ENCODE results near the gene MOXD1. TPM values are rescaled to one million over a fixed set of nuclear protein-coding genes. Genes with fewer than 3 reads are reported as not detected.

The MOXD1 gene
- total RNA-seq, 1 donor from 2014 or later = 14.2 TPM

DNA sequence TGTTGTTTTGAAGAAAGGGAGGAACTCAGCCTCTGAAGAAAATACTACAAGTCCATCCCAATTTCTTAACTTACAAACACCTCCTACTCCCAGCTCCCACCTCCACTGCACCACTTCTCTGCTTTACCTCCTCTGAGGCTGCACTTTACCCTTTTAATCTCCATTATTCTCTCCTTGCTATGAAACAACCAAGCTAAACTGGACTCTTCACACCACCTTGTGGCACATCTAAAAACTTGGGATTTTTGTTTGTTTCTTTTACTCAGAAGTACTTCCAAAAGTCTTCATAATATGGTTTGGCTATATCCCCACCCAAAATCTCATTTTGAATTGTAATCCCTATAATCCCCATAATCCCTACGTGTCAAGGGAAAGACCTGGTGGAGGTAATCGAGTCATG is 142.2 kb downstream of the MOXD1 start:
- intact Hi-C loops (cut with DNase I) = no loop called here
- ATAC-seq (no peak), DNase-seq (ENCODE audit: low spot score) (no peak)

DNA sequence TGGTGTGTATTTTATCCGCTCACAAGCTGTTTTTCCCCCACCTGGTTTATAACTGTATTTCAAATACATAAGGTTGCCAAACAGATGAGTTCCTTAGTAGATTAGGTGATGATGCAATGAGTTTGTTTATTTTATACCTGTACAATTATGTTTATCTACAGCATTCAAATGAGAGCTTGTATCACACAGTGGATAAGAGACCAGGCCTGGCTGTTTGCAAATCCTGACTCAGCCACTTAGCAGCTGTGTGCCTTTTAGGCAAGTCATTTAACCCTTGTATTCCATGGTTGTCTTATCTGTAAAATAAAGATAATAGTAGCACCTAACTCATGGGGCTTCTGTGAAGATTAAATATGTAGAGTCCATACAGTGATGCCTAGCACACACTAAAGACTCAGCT is 143.7 kb downstream of the MOXD1 start:
- DNase-seq (ENCODE audit: low spot score) (no peak), ATAC-seq (no peak)
- intact Hi-C loops (cut with DNase I) = no loop called here

DNA sequence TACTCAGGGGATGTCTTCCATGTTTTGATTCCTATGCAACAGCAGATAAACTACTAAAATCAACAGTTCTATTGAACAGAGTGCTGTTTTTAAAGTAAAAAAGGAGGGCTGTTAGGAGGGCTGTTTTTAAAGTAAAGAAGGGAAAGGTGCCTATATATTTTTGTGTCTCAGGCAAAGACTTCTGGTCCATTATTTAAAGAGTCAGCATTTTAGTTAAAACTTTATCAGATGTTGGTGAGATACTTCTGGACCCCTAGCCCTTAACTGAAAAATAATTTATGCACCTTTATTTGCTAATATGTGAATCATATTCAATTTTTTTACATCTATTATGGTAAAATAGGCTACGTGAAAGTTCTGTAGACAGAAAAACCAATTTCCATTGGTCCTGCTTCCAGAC is 144.8 kb downstream of the MOXD1 start:
- no peak for ATAC-seq
- intact Hi-C loops (cut with DNase I) = no loop called here
- no peak for DNase-seq (ENCODE audit: low spot score)

DNA sequence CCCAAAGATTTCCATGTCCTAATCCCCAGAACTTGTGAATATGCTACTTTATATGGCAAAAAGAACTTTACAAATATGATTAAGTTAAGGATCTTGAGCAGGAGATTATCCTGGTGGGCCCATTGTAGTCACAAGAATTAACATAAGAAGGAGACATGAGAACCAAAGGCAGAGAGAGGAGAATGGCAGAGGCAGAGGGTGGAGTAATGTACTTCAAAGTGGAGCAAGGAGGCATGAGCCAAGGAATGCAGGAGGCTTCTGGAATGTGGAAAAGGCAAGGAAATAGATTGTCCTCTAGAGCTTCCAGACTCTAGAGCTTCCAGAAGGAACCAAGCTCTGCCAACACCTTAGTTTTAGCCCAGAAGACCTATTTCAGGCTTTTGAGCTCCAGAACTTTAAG is 147.4 kb downstream of the MOXD1 start:
- intact Hi-C loops (cut with DNase I) = no loop called here
- no peak for DNase-seq (ENCODE audit: low spot score)
- ATAC-seq = no peak

DNA sequence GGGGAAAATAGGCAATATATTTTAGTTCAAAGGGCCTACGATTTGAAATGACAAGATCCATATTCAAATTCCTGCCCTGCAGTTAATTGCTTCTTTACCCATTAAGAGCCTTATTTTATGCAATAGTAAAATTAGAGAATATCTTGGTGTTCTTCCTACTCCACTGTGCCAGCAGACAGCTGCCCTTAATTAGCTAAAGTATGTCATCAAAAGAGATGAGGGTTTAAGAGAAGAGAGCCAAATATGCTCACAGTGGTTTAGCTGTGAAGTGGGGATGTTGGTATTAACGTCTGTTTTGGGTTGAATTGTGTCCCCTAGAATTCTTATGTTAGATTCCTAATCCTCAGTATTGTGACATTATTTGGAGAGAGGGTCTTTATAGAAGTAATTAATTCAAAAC is 148.1 kb downstream of the MOXD1 start:
- ATAC-seq (no peak), DNase-seq (ENCODE audit: low spot score) (no peak)
- intact Hi-C loops (cut with DNase I) = no loop called here

DNA sequence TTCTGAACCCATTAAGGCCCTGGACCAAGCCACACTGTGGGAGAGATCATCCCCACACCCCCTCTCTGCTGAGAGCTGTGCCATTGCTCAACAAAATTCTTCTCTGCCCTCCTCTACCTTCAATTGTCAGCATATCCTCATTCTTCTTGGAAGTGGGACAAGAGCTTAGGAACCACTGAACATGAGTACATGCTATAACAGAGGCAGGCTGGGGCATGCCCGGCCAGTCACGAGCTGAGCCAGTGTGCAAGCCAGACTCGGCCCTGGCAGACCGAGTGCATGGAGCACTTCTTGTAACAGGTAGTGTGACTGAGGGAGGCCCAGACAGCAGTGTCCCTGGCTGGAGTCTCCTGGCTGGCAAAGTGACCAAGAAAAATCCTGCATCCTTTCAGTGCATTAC is 149.2 kb downstream of the MOXD1 start:
- no peak for ATAC-seq
- no peak for DNase-seq (ENCODE audit: low spot score)
- intact Hi-C loops (cut with DNase I) = no loop called here

DNA sequence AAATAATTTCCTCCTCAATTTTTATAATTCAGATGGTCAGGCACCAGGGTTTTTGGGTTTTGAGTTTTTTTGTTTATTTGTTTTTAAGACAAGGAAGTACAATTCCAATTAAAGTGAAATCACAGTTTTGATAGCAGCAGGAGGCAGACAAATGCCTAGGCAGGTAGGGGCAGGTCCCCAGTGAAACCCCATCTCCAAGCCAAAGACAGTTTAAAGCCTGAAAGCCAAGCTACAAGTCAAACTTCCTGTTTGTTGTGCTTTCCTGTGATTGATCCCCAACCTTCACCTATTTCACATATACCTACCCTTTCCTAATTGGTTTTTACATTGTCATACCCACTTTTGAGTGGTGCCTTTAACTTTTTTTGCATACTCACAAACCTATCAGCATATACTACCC is 149.6 kb downstream of the MOXD1 start:
- no peak for ATAC-seq
- intact Hi-C loops (cut with DNase I) = no loop called here
- no peak for DNase-seq (ENCODE audit: low spot score)

DNA sequence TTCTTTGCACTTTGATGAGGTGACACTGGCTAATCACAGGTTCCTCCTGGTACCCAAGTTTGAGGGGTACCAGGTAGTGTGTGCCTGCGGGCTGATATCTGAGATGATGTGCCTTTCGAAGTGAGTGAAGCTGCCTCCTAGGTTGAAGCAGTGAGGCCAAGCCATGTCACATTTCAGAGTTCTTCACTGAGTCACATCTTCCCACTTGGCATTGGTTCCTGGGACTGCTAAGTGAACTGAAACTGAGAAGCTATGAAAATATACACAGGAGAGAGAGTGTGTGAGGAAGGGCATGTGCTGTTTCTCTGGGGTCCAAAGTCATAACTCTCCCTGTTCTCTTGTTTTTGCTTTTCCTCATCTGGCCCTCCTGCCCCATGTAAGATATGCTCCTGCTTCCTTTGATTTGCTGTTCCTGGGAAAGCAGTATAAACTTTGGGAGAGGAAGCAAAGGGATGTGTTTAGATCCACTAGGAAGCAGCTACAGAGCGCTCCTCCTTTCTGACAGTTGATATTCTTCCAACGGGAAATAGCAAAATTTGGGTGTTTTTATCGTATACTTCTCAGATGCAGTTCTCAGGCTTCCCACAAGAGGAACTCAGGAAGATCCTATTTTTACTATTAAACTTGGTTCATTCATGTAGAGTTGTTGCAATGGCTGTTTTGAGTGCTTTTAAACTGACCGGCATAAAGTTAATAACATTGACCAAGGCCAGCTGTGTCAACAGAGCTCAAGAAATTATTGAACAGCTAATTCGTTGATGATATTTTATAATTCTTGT is 153.7 kb downstream of the MOXD1 start:
- no peak for ATAC-seq
- DNase-seq (ENCODE audit: low spot score) = no peak

DNA sequence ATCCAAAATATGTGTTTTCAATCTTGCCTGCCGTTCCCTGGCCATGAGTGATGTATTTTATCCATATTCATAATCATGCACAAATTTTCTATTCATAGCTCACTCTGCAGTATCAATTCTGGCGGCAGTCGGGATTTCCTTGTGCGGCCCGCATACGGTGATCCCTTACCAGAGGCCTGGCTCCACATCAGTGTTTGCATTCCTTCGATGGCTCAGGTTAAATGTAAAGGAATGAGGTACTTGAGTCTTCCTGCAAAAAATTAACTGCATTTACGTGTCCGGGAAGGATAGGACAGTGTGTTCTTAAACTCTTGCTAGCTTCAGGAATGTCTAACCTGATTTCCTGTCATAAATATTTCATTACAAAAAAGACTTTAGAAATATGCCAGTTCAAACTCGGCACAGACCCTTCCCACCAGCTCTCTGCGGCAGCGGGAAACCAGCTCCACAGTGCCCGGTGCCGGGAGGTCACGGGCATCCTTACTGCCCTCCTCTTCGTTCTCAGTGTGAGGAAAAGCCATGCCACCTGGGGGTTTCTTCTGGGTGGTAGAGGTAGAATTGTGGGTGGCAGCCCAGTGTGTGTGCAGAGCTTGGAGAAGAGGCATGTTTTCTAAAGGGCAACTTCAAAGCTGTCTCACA is 154.5 kb downstream of the MOXD1 start:
- ATAC-seq = no peak
- intact Hi-C loops (cut with DNase I) = no loop called here
- DNase-seq (ENCODE audit: low spot score) = no peak

More for the DNA sequence above, 153.7 kb downstream of the MOXD1 start:
- intact Hi-C loops (cut with DNase I) = no loop called here

DNA sequence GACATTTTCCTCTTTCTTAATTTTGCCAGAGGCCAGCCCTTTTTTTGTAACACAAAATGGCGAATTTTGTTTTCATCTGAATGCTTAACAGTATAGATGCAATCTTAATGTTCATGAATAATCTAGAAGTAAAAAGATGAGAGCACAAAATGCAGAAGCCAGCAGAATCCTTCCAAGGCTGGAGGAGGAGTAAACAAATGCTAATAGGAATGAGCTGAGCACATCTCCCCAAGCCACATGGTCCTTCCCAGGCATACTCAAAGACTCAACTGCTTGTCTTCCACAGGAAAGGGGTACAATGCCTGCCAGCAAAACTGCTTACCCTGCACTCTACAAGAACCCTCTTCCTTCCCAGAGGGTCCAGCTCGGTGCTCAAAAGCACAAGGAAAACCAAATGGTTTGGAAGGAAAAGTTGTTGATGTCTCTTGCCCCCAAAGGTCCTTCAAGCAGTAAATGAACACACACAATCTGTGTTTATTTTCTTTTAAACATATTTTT is 155.1 kb downstream of the MOXD1 start:
- intact Hi-C loops (cut with DNase I) = no loop called here
- DNase-seq (ENCODE audit: low spot score) (no peak), ATAC-seq (no peak)

Other genes with a start within 250 kb of the MOXD1 start
- gene STX7, start 111.6 kb upstream of the MOXD1 start, total RNA-seq = 98.4 TPM
- gene TAAR9, start 136.8 kb upstream of the MOXD1 start, total RNA-seq = not detected
- not detected for gene TAAR8, start 151.2 kb upstream of the MOXD1 start, total RNA-seq
- not detected for gene TAAR6, start 168.8 kb upstream of the MOXD1 start, total RNA-seq
- not detected for gene TAAR5, start 188.3 kb upstream of the MOXD1 start, total RNA-seq
- not detected for gene TAAR2, start 222.8 kb upstream of the MOXD1 start, total RNA-seq

All from sciatic nerve (tissue), 2 donors.